D341Med (cell line): ENCODE measurements around the gene COL19A1.

Experiments
- DNase-seq: peaks from one replicate; pipeline ENCODE4 v3.0.0; 2012; ENCODE audit warnings: low spot score

COL19A1 gene

DNA sequence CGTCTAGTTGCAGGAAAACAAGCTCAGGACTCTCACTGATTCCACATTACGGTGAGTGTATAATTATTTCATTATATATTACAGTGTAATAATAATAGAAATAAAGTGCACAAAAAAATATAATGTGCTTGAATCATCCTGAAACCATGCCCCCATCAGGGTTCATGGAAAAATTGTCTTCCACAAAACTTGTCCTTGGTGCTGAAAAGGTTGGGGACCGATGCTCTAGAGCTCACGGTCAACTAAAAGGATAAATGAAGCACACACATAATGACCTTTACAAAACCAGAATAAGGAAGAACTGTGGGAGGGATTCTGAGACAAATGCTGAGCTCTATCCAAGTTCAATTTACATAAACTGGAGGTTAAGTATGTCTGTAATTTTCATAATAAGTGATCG lies 194.3 kb downstream of the COL19A1 start:
- DNase-seq, result no peak

DNA sequence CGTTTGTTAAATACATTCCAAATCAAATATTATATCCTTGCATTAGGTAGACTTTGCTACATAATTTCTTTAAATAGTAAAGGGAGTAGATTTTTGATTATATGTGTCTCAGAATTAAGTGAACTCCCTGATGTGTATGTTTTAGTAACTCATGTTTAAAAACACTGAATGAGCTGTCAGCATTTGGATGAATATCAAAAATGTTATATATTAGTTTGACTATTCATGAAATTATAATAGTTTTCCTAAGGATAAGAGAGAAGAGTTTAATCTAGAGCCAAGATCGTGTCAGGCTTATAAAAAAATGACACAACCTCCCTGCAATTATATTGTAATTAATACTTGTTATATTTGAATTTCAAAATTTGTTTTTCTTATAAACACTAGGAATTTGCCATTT lies 195.2 kb downstream of the COL19A1 start:
- DNase-seq, result no peak

DNA sequence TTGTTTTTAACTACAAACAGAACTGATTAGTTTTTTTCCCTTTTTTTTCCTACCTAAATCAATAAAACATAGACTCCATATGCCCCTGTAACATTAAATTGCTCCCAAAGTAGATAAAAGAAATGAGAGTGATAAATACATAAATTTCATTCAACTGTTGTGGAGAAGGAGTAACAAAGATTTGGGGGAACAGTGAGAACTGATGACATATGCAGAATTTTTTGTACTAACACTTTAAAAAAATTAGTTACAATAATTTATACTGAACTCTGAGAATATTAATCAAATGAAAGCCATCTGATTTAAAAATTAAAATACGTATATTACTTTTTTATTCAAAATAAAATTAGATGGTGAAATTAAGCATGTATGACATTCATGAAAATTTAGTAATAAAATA lies 195.7 kb downstream of the COL19A1 start:
- no peak for DNase-seq

DNA sequence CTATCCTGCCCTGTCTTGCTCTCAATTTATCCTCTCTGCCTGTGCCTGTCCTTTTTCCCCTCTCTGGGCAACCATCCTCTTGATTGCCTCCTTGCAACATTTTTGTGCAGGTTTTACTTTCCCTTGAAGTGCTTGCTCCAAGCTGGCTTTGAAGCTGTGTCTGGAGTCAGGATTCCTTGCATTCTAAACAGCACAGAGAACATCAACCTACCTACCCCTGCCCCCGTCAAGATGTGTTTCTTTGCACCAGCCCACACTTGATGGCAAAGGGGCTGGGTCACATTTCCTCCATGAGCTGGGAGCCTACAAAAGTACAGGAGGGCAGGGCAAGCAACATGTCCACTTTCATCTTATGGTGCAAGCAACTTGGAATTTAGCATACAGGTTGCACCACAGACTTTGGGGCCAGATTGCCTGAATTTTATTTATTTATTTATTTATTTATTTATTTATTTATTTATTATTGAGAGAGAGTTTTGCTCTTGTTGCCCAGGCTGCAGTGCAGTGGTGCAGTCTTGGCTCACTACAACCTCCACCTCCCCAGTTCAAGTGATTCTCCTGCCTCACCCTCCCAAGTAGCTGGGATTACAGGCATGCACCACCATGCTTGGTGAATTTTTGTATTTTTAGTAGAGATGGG lies 206.3 kb downstream of the COL19A1 start:
- DNase-seq, result no peak

GRCh38 chr6:70073637-70074036 lies 207.3 kb downstream of the COL19A1 start:
- no peak for DNase-seq

- DNase-seq, result no peak
These were observed 212.9 kb downstream of the COL19A1 start for GRCh38 chr6:70079241-70079640.

GRCh38 chr6:70080443-70081070 lies 214.2 kb downstream of the COL19A1 start:
- no peak for DNase-seq

DNA sequence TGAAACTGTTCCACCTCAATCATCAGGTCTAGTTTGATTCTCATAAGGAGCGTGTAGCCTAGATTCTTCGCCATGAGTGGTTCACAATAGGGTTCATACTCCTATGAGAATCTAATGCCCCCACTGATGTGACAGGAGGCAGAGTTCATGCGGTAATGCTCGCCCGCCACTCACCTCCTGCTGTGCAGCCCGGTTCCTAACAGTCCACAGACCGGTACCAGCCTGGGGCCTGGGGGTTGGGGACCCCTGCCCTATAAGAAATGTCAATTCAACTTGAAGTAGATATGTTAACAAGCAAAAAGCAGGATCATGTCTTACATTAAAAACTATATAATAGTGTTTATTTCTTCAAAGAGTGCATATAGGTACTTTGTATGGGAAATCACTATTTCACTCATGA lies 216.5 kb downstream of the COL19A1 start:
- no peak for DNase-seq

DNA sequence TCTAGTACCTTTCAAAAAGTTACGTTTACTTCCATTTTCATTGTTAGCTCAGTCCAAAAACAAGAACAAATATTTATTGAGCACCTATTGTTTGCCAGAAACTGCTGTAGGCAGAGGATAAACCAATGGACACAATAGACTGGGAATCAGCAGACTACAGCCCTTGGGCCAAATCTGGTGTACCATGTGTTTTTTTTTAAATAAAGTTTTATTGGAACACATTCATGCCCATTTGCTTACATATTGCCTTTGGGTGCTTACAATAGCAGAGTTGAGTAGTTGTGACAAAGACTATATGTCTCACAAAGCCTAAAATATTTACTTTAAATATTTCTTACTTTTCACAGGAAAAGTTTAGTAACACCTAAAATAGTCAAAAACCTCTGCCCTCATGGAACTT lies 220.4 kb downstream of the COL19A1 start:
- no peak for DNase-seq

- no peak for DNase-seq
These were observed 227.8 kb downstream of the COL19A1 start for GRCh38 chr6:70094156-70094555.

- no peak for DNase-seq
These were observed 233.4 kb downstream of the COL19A1 start for GRCh38 chr6:70099732-70100131.

- DNase-seq, result peak; percentile 42
These were observed 237.4 kb downstream of the COL19A1 start for GRCh38 chr6:70103798-70104197.

- DNase-seq, result peak; percentile 30
These were observed 241.7 kb downstream of the COL19A1 start for GRCh38 chr6:70107852-70108629.

- no peak for DNase-seq
These were observed 244.0 kb downstream of the COL19A1 start for GRCh38 chr6:70110126-70111022.

DNA sequence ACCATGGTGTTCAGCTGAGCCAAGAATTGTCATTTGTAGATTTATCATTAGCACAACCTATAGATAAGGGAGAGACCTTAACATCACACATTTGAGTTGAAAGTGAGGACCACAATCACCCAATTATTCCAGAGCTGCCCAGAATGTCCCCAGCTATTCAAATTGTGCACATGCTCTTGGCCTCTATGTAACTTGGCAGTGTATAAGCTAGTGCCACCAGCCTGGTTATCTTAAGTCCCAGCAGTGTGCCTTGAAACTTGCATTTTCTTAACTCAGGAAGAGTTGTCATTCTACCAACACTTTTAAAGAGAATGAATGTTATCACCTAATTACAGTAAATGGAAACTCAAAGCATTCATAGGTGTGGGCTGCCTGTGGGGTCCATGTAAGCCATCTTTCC lies 245.4 kb downstream of the COL19A1 start:
- no peak for DNase-seq

GRCh38 chr6:70112716-70113115 lies 246.4 kb downstream of the COL19A1 start:
- no peak for DNase-seq

- DNase-seq, result no peak
These were observed 246.8 kb downstream of the COL19A1 start for GRCh38 chr6:70113171-70113570.

GRCh38 chr6:70118670-70119069 lies 252.3 kb downstream of the COL19A1 start:
- no peak for DNase-seq

DNA sequence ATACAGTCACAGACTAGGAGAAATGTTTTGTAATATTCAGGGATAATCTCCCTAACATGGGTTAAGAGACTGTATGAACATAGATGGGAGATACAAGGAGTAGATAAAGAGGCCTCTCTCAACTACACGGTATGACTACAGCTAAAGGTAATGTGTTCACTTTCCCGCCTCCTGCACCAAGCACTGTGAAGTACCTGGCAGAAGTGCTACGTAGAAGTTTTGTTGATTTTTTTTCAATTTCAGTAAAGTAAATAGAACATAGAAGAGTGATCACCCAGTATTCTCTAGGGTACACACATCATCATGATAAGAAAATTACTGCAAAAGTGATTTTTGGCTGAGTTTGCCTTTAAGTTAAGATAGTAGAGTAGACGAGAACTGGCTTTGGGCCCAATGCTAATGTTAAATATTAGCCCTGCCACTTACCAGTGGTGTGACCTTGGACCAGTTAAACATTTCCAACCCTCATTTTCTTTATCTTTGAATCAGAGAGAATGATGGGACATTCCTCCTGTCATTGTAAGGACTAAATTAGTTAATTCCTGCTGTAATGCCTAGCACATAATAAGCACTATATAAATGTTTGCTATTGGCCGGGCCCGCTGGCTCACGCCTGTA lies 253.0 kb downstream of the COL19A1 start:
- DNase-seq, result no peak

DNA sequence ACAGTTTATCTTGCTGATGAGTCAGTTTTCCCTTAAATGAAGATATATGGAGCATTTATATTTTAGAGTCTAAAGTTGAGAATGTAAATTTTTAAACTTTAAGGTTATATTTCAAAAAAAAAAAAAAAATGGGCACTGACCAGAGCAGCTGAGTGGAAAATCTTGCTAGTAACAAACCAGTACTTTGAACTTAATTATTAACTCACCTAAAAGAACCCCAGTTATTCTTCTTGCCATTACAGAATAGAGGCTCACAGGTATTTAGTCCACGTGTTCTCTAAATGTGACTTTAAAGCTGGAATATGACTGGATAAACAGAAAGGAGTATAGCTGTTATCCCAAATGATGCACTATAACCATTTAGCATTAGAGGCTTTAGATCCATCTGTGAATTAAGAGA lies 258.1 kb downstream of the COL19A1 start:
- no peak for DNase-seq

GRCh38 chr6:70124882-70125545 lies 258.7 kb downstream of the COL19A1 start:
- no peak for DNase-seq
